Hepatocyte (in vitro differentiated cells): ENCODE results near the gene KIF4A.

Experiments used
- CTCF ChIP-seq: fragments of 200-600 bp; sonication (generic); IDR thresholded peaks from 2 replicates; pipeline ENCODE4 v1.5.1; 2016; ENCODE audit warnings: antibody characterized with exemption, mild to moderate bottlenecking; ENCODE audit not compliant: poor library complexity
- EZH2 ChIP-seq: fragments of 200-600 bp; sonication (generic); IDR thresholded peaks from 2 replicates; pipeline ENCODE4 v1.6.1; 2016; ENCODE audit warnings: antibody characterized with exemption, mild to moderate bottlenecking, borderline replicate concordance
- EZH2phosphoT487 ChIP-seq: fragments of 200-600 bp; sonication (generic); IDR thresholded peaks from one replicate; pipeline ENCODE4 v1.6.1; 2018; ENCODE audit warnings: antibody characterized with exemption, mild to moderate bottlenecking, low read depth, moderate library complexity; ENCODE audit not compliant: unreplicated experiment, severe bottlenecking

- TF ChIP-seq CTCF (no peak), EZH2 (no peak), EZH2phosphoT487 (no peak)
Observed at GRCh38 chrX:70353514-70353913, 63.6 kb downstream of the KIF4A start.
